Duodenal mucosa (tissue), 2 donors: ENCODE results near the gene TMEM270.
"Not testable (repeated sequence)": the region's sequence is repeated elsewhere in the genome, so short reads cannot be mapped to it uniquely, and the experiment has no call there.

Source experiments
- H3K27ac ChIP-seq: one replicate; pipeline ENCODE4 v1.7.0; 2013; ENCODE audit warnings: low read depth, low read length
- H3K27me3 ChIP-seq, 2 donors: one replicate each; pipeline ENCODE4 v1.7.0; 2013; ENCODE audit warnings: low read length in 2 of 2, control low read depth in 1 of 2; ENCODE audit not compliant: insufficient read depth in 2 of 2, control insufficient read depth in 1 of 2
- H3K36me3 ChIP-seq, 2 donors: one replicate each; pipeline ENCODE4 v1.7.0; 2013; ENCODE audit warnings: low read length in 2 of 2, control low read depth in 1 of 2; ENCODE audit not compliant: insufficient read depth in 2 of 2, control insufficient read depth in 1 of 2
- H3K4me1 ChIP-seq, 2 donors: one replicate each; pipeline ENCODE4 v1.7.0; 2013; ENCODE audit warnings: low read length in 2 of 2, control low read depth in 1 of 2; ENCODE audit not compliant: insufficient read depth in 2 of 2, control insufficient read depth in 1 of 2
- H3K4me3 ChIP-seq, 2 donors: one replicate each; pipeline ENCODE4 v1.7.0; 2013; ENCODE audit warnings: low read length in 2 of 2, low read depth in 1 of 2
- H3K9ac ChIP-seq, 2 donors: one replicate each; pipeline ENCODE4 v1.7.0; 2013; ENCODE audit warnings: low read length in 2 of 2, low read depth in 1 of 2
- H3K9me3 ChIP-seq, 2 donors: one replicate each; pipeline ENCODE4 v1.7.0; 2013; ENCODE audit warnings: low read length in 2 of 2, control low read depth in 1 of 2; ENCODE audit not compliant: control insufficient read depth in 1 of 2

Gene TMEM270

DNA sequence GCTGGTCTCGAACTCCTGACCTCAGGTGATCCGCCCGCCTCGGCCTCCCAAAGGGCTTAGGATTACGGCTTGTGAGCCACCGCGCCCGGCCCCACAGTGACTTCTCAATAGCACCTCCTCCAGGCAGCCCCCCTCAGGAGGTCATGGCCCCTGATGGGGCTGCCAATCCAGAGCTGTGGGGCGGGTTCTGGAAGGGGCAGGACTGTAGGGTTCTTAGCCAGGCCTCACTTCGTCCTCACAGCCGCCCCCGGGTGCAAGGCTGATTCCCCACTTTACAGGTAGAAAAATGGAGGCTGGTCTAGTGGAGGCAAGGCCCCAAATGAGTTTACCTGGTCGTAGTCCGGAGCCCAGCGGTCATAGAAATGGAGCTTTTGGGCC lies 19.3 kb upstream of the TMEM270 start:
- Histone ChIP-seq H3K27ac (no peak overlapping the region), H3K4me1 (peaks cover 5 to 12% of the 10 kb centered on the region in 2 donors), H3K36me3 (no peaks in the 10 kb centered on the region), H3K4me3 (peak overlapping the region; percentile 63 to 75), H3K9me3 (no peaks in the 10 kb centered on the region), H3K27me3 (no peaks in the 10 kb centered on the region), H3K9ac (peak overlapping the region; percentile 67 to 80)

- Histone ChIP-seq H3K4me3 (peak within 1 kb of the TSS; percentile 63 to 75), H3K27ac (no peak within 1 kb of the TSS), H3K36me3 (no peaks in the 10 kb centered on the region), H3K9ac (peak within 1 kb of the TSS; percentile 67 to 80), H3K9me3 (no peaks in the 10 kb centered on the region), H3K27me3 (no peaks in the 10 kb centered on the region), H3K4me1 (peaks cover 5 to 12% of the 10 kb centered on the region in 2 donors)
Observed at GRCh38 chr7:73842067-73842976, 18.6 kb upstream of the TMEM270 start, which contains the start of gene METTL27. METTL27 (minus strand) TSS chr7:73842516; CDS start chr7:73842140, 376 bp downstream.

DNA sequence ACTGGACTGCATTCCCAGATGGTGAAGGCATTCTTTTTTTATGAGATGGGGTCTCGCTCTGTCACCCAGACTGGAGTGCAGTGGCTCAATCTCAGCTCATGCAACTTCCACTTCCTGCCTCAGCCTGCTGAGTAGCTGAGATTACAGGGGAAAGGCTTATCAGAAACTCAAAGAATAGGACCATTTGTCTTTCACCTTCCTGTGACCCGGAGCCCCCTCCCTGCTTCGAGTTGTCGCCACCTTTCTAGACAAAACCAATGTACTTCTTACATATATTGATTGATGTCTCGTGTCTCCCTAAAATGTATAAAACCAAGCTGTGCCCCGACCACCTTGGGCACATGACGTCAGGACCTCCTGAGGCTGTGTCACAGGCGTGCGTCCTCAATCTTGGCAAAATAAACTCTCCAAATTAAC lies 16.8 kb upstream of the TMEM270 start:
- no peak overlapping the region for H3K9ac ChIP-seq

GRCh38 chr7:73844848-73845460 lies 16.0 kb upstream of the TMEM270 start:
- H3K9ac ChIP-seq: no peak overlapping the region
- no peaks in the 10 kb centered on the region for H3K36me3 ChIP-seq
- no peak overlapping the region for H3K27ac ChIP-seq
- H3K27me3 ChIP-seq: no peaks in the 10 kb centered on the region
- peaks cover 13 to 14% of the 10 kb centered on the region in 2 donors for H3K4me1 ChIP-seq
- no peaks in the 10 kb centered on the region for H3K9me3 ChIP-seq
- H3K4me3 ChIP-seq: no peak overlapping the region

More for the DNA sequence above, 16.8 kb upstream of the TMEM270 start:
- H3K4me1 ChIP-seq: peaks cover 8 to 13% of the 10 kb centered on the region in 2 donors
- no peak overlapping the region for H3K27ac ChIP-seq
- no peak overlapping the region for H3K4me3 ChIP-seq
- H3K9me3 ChIP-seq: no peaks in the 10 kb centered on the region
- no peaks in the 10 kb centered on the region for H3K27me3 ChIP-seq
- no peaks in the 10 kb centered on the region for H3K36me3 ChIP-seq

DNA sequence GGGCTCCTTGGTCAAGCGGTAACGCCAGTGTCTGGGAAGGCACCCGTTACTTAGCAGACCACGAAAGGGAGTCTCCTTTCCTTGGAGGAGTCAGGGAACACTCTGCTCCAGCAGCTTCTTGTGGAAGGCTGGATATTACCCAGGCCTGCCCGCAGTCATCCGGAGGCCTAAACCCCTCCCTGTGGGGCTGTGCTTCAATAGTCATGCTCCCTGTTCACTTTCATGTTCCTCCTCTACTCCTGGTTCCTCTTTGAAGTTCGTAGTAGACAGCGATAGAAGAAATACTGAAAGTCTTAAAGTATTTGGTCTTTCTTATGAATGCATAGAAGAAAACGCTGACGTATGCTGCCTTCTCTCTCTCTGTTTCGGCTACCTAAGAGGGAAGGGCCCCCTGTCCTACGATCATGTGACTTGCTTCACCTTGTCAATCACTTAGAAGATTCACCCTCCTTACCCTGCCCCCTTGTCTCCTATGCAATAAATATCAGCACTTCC lies 15.2 kb upstream of the TMEM270 start:
- H3K9me3 ChIP-seq, H3K4me3 ChIP-seq, H3K27me3 ChIP-seq, H3K36me3 ChIP-seq, H3K27ac ChIP-seq, H3K9ac ChIP-seq: not testable (repeated sequence)
- peaks cover 13 to 15% of the 10 kb centered on the region in 2 donors for H3K4me1 ChIP-seq

GRCh38 chr7:73847941-73848723 lies 12.8 kb upstream of the TMEM270 start:
- H3K36me3 ChIP-seq: no peaks in the 10 kb centered on the region
- no peak overlapping the region for H3K9ac ChIP-seq
- no peak overlapping the region for H3K27ac ChIP-seq
- H3K4me3 ChIP-seq: no peak overlapping the region
- H3K9me3 ChIP-seq: no peaks in the 10 kb centered on the region
- no peaks in the 10 kb centered on the region for H3K27me3 ChIP-seq
- H3K4me1 ChIP-seq: peaks cover 13 to 15% of the 10 kb centered on the region in 2 donors

DNA sequence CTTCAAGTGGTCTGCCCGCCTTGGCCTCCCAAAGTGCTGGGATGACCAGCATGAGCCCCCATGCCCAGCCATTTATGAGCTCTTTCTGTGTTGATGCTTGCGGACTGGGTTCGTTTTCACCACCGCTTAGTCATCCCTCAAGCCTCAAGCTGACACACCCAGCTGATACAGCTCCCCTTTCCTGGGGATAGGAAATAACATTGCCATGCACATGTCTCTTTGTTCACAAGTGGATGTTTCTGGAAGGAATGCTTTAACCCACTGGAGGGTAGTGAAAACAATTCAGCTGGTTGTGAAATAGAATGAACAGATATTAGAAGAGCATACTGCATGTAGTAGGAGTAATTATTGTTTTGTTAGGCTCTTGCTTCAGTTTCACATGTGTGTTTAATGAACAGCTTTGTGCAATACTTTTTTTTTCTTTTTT lies 10.2 kb upstream of the TMEM270 start:
- Histone ChIP-seq H3K9me3 (no peaks in the 10 kb centered on the region), H3K27me3 (no peaks in the 10 kb centered on the region), H3K4me1 (peaks cover 15% of the 10 kb centered on the region in 2 donors), H3K36me3 (no peaks in the 10 kb centered on the region), H3K9ac (no peak overlapping the region), H3K4me3 (no peak overlapping the region), H3K27ac (no peak overlapping the region)

GRCh38 chr7:73851410-73852338 lies 9.3 kb upstream of the TMEM270 start:
- Histone ChIP-seq H3K4me1 (peaks cover 15 to 16% of the 10 kb centered on the region in 2 donors), H3K9ac (no peak overlapping the region), H3K27ac (peak overlapping the region; percentile 13), H3K27me3 (no peaks in the 10 kb centered on the region), H3K9me3 (no peaks in the 10 kb centered on the region), H3K36me3 (no peaks in the 10 kb centered on the region), H3K4me3 (no peak overlapping the region)

DNA sequence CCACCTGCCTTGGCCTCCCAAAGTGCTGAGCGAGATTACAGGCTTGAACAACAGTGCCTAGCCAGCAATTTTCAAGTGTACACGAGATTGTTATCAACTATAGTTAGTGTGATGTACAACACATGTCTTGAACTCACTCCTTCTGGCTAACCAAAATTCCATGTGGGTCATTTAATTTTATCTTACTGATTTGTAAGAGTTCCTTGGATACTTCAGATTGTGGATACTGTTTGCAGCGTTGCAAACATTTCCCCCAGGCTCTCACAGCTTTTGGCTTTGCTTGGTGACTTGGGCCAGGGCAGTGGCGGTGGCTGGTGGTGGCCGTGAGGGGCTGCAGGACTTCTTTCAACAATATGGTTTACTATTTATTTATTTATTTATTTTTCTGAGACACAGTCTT lies 8.5 kb upstream of the TMEM270 start:
- no peaks in the 10 kb centered on the region for H3K9me3 ChIP-seq
- no peak overlapping the region for H3K4me3 ChIP-seq
- H3K36me3 ChIP-seq: no peaks in the 10 kb centered on the region
- no peaks in the 10 kb centered on the region for H3K27me3 ChIP-seq
- no peak overlapping the region for H3K27ac ChIP-seq
- H3K9ac ChIP-seq: no peak overlapping the region
- peaks cover 15 to 16% of the 10 kb centered on the region in 2 donors for H3K4me1 ChIP-seq
